GM19467 (cell line): ENCODE measurements around the gene USH2A.

Experiments used
- ATAC-seq: cut with Tn5 transposase; IDR thresholded peaks from one replicate; pipeline ENCODE4 v1.9.1; 2021; ENCODE audit warnings: mild to moderate bottlenecking, moderate library complexity; ENCODE audit not compliant: unreplicated experiment

Gene USH2A

GRCh38 chr1:215824245-215824644 is 599.0 kb downstream of the USH2A start:
- ATAC-seq, result no peak

- ATAC-seq, result no peak
Measured at GRCh38 chr1:215819114-215819513, 604.1 kb downstream of the USH2A start.

GRCh38 chr1:215807911-215808436 is 615.3 kb downstream of the USH2A start:
- ATAC-seq, result no peak

- no peak for ATAC-seq
Measured at GRCh38 chr1:215807218-215807617, 616.0 kb downstream of the USH2A start.

- no peak for ATAC-seq
Measured at GRCh38 chr1:215797859-215798258, 625.4 kb downstream of the USH2A start.

- no peak for ATAC-seq
Measured at GRCh38 chr1:215794156-215794555, 629.1 kb downstream of the USH2A start.

- ATAC-seq, result no peak
Measured at GRCh38 chr1:215793180-215793579, 630.1 kb downstream of the USH2A start.

- no peak for ATAC-seq
Measured at GRCh38 chr1:215792446-215792845, 630.8 kb downstream of the USH2A start.

- no peak for ATAC-seq
Measured at GRCh38 chr1:215789981-215790380, 633.3 kb downstream of the USH2A start.

GRCh38 chr1:215786997-215787396 is 636.3 kb downstream of the USH2A start:
- ATAC-seq, result no peak

- ATAC-seq, result no peak
Measured at GRCh38 chr1:215780641-215781040, 642.6 kb downstream of the USH2A start.

- ATAC-seq, result no peak
Measured at GRCh38 chr1:215780139-215780538, 643.1 kb downstream of the USH2A start.

GRCh38 chr1:215779729-215780128 is 643.5 kb downstream of the USH2A start:
- no peak for ATAC-seq

GRCh38 chr1:215777370-215777925 is 645.8 kb downstream of the USH2A start:
- no peak for ATAC-seq

GRCh38 chr1:215776336-215776735 is 646.9 kb downstream of the USH2A start:
- no peak for ATAC-seq

GRCh38 chr1:215772151-215772550 is 651.1 kb downstream of the USH2A start:
- ATAC-seq, result no peak

- no peak for ATAC-seq
Measured at GRCh38 chr1:215768303-215768702, 654.9 kb downstream of the USH2A start.

GRCh38 chr1:215767761-215768160 is 655.5 kb downstream of the USH2A start:
- ATAC-seq, result no peak

GRCh38 chr1:215766521-215766920 is 656.7 kb downstream of the USH2A start:
- no peak for ATAC-seq

GRCh38 chr1:215765833-215766232 is 657.4 kb downstream of the USH2A start:
- ATAC-seq, result no peak

- no peak for ATAC-seq
Measured at GRCh38 chr1:215761446-215761845, 661.8 kb downstream of the USH2A start.

GRCh38 chr1:215754112-215754511 is 669.1 kb downstream of the USH2A start:
- ATAC-seq, result no peak

GRCh38 chr1:215749414-215749813 is 673.8 kb downstream of the USH2A start:
- no peak for ATAC-seq
